K562 (cell line): ENCODE measurements around the gene MKNK1. TPM values are rescaled to one million over a fixed set of nuclear protein-coding genes. Genes with fewer than 3 reads are reported as not detected.

ENCODE experiments used
- CREM ChIP-seq: IDR thresholded peaks from 2 replicates; pipeline ENCODE4 v1.6.1; 2014; ENCODE audit warnings: antibody characterized with exemption, low read depth
- EGR1 ChIP-seq: fragments of 450-650 bp; conservative IDR thresholded peaks from 2 replicates; pipeline ENCODE4 v1.6.1; 2017; ENCODE audit warnings: mild to moderate bottlenecking
- ETS1 ChIP-seq: conservative IDR thresholded peaks from 2 replicates; pipeline ENCODE4 v1.6.1; 2011; ENCODE audit warnings: low read depth, mild to moderate bottlenecking, low read length; ENCODE audit not compliant: control insufficient read depth
- HMBOX1 ChIP-seq: sonication (generic); IDR thresholded peaks from 2 replicates; pipeline ENCODE4 v1.6.1; 2016
- L3MBTL2 ChIP-seq: fragments of 450-650 bp; IDR thresholded peaks from 2 replicates; pipeline ENCODE4 v1.6.1; 2016; ENCODE audit warnings: mild to moderate bottlenecking, moderate library complexity
- NFIX ChIP-seq: fragments of 250-450 bp; sonication (Bioruptor Pico); IDR thresholded peaks from 2 replicates; pipeline ENCODE4 v1.4.0; 2020; ENCODE audit warnings: low read depth, mild to moderate bottlenecking, moderate library complexity
- NRF1 ChIP-seq, 2 experiments: fragments of 450-650 bp; IDR thresholded peaks in 1 of 2; conservative IDR thresholded peaks in 1 of 2; 2 replicates each; pipeline ENCODE4 v1.6.1; 2014; ENCODE audit warnings: mild to moderate bottlenecking in 2 of 2
- POU5F1 ChIP-seq: fragments of 150-350 bp; IDR thresholded peaks from 2 replicates; pipeline ENCODE4 v1.6.1; 2014; ENCODE audit warnings: borderline replicate concordance, low read length, low read depth, mild to moderate bottlenecking; ENCODE audit not compliant: partially characterized antibody
- RB1 ChIP-seq: fragments of 450-650 bp; IDR thresholded peaks from 2 replicates; pipeline ENCODE4 v1.6.1; 2017; ENCODE audit warnings: low read depth, mild to moderate bottlenecking
- RBM14 ChIP-seq: fragments of 200-400 bp; formaldehyde crosslinking; IDR thresholded peaks from 2 replicates; pipeline ENCODE4 v1.6.1; 2018; ENCODE audit warnings: low read depth, mild to moderate bottlenecking, low read length, moderate library complexity, borderline replicate concordance; ENCODE audit not compliant: insufficient read depth
- TCF3 ChIP-seq: sonication (generic); formaldehyde crosslinking; IDR thresholded peaks from 2 replicates; pipeline ENCODE4 v1.4.0; 2020; ENCODE audit warnings: mild to moderate bottlenecking, missing genetic modification reagents
- YY1 ChIP-seq, 3 experiments: IDR thresholded peaks; 2 replicates each; pipeline ENCODE4 v1.6.1; 2011; ENCODE audit warnings: low read length in 2 of 3, mild to moderate bottlenecking in 2 of 3, moderate library complexity in 2 of 3, borderline replicate concordance in 1 of 3, control low read depth in 1 of 3, low read depth in 1 of 3; ENCODE audit not compliant: insufficient read depth in 3 of 3, insufficient replicate concordance in 2 of 3, control insufficient read depth in 1 of 3, insufficient read length in 1 of 3; ENCODE audit errors: extremely low read depth in 1 of 3
- ZKSCAN1 ChIP-seq: fragments of 150-350 bp; IDR thresholded peaks from 2 replicates; pipeline ENCODE4 v1.6.1; 2016; ENCODE audit warnings: low read depth, low read length
- ZNF232 ChIP-seq: sonication (generic); formaldehyde crosslinking; IDR thresholded peaks from 2 replicates; pipeline ENCODE4 v1.8.0; 2022; ENCODE audit warnings: mild to moderate bottlenecking, missing genetic modification reagents
- polyA plus RNA-seq, 8 experiments: library from polyadenylated mRNA; depleted of rRNA in 4 of 8; stranded (reverse) in 5 of 8; unstranded in 3 of 8; fragments of >200 nt; fragmentation: Nextera tagmentation in 2 of 8; fragmentation: Illumina TruSeq in 1 of 8; extraction: Ambion mirVana in 2 of 8; extraction: Trizol in 1 of 8; gene quantifications; 2 replicates each; pipeline versions ENCODE4 v1.2.1 to v1.2.3, GENCODE V29; 2011 to 2014; ENCODE audit warnings: inconsistent platforms in 1 of 8, missing spikeins in 1 of 8
- total RNA-seq, 7 experiments: library from RNA; depleted of rRNA in 6 of 7; stranded (reverse); fragments of >200 nt in 6 of 7; fragmentation: Illumina TruSeq in 2 of 7; extraction: Trizol in 2 of 7; gene quantifications; 2 replicates each; pipeline versions ENCODE4 v1.2.1 to v1.2.3, GENCODE V29; 2011 to 2021; ENCODE audit warnings: low replicate concordance in 1 of 7
- TF ChIP-seq, protein P1 (sequence below), 2 experiments: fragments of 450-650 bp; IDR thresholded peaks; 2 replicates each; pipeline ENCODE4 v1.6.1; 2016; ENCODE audit warnings: mild to moderate bottlenecking in 2 of 2, borderline replicate concordance in 1 of 2, low read depth in 1 of 2, moderate library complexity in 1 of 2

Gene MKNK1
- total and polyA plus RNA-seq, 9 of the 15 experiments (the other 6 are each of a cell fraction or from before 2014, with no cell fraction given): 27.7 to 51.3 (median 43.7) TPM

GRCh38 chr1:46616277-46617107 lies 12.4 kb upstream of the MKNK1 start, which contains the start of gene MOB3C (continued):
- no peak for TF ChIP-seq RBM14
- TF ChIP-seq EGR1: peak; percentile 95
- no peak for TF ChIP-seq POU5F1
- 0 out of 2 replicates have a peak, but pooled peaks have one; percentile 7 for TF ChIP-seq ZKSCAN1
- peak; percentile 65 to 70; a peak in 3 of 4 replicates for TF ChIP-seq NRF1 (conservative IDR thresholded peaks at IDR 0.05 in 1 of 2, IDR thresholded peaks at IDR 0.05 in 1 of 2)
- TF ChIP-seq NFIX (CRISPR knock-in tag): no peak
- 0 out of 2 replicates have a peak, but pooled peaks have one; percentile 1 for TF ChIP-seq TCF3
- TF ChIP-seq, protein P1, sequence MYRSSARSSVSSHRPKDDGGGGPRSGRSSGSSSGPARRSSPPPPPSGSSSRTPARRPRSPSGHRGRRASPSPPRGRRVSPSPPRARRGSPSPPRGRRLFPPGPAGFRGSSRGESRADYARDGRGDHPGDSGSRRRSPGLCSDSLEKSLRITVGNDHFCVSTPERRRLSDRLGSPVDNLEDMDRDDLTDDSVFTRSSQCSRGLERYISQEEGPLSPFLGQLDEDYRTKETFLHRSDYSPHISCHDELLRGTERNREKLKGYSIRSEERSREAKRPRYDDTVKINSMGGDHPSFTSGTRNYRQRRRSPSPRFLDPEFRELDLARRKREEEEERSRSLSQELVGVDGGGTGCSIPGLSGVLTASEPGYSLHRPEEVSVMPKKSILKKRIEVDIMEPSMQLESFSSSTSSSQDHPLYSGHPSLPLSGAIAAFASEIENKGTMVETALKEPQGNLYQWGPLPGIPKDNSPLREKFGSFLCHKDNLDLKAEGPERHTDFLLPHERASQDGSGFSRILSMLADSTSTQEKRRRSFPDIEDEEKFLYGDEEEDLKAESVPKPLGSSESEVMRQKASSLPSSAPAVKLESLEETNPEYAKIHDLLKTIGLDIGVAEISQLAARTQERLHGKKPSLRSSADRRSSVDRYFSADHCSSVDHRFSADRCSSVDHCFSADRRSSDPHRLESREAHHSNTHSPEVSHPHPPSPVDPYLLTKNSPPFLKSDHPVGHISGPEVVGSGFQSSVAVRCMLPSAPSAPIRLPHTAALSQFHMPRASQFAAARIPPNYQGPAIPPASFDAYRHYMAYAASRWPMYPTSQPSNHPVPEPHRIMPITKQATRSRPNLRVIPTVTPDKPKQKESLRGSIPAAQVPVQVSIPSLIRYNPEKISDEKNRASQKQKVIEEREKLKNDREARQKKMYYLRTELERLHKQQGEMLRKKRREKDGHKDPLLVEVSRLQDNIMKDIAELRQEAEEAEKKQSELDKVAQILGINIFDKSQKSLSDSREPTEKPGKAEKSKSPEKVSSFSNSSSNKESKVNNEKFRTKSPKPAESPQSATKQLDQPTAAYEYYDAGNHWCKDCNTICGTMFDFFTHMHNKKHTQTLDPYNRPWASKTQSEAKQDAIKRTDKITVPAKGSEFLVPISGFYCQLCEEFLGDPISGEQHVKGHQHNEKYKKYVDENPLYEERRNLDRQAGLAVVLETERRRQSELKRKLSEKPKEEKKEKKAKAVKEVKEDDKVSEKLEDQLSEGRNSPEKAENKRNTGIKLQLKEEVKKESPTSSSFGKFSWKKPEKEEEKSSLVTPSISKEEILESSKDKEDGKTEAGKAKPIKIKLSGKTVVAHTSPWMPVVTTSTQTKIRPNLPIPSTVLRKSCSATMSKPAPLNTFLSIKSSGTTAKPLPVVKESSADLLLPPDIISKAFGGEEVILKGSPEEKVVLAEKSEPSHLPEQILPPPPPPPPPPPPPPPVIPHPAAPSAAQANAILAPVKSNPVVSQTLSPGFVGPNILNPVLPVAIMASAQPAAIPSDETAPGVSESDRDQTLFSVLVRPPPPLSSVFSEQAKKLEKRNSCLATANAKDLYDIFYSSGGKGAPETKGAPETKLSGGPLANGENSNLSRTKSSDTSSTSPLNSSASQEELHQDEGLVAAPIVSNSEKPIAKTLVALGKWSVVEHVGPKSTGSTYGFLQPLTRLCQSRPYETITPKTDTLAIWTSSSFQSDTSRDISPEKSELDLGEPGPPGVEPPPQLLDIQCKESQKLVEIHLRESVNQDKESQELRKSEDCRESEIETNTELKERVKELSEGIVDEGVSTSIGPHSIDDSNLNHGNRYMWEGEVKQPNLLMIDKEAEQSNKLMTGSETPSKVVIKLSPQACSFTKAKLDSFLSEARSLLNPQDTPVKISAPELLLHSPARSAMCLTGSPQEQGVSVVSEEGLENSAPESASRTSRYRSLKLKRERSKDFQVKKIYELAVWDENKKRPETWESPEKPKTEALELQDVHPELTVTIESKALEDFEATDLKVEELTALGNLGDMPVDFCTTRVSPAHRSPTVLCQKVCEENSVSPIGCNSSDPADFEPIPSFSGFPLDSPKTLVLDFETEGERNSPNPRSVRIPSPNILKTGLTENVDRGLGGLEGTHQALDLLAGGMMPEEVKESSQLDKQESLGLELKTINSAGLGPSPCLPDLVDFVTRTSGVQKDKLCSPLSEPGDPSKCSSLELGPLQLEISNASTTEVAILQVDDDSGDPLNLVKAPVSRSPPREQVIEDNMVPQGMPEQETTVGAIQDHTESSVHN (IDR thresholded peaks at IDR 0.05; ENCODE audit: borderline replicate concordance in 1 of 2, low read depth in 1 of 2): no peak
- TF ChIP-seq HMBOX1: no peak
- TF ChIP-seq YY1 (IDR thresholded peaks at IDR 0.05; ENCODE audit: borderline replicate concordance in 1 of 3, control insufficient read depth in 1 of 3, extremely low read depth in 1 of 3, insufficient read depth in 3 of 3, insufficient read length in 1 of 3, insufficient replicate concordance in 2 of 3, low read depth in 1 of 3, low read length in 2 of 3): no peak
- peak; percentile 90 for TF ChIP-seq L3MBTL2
- no peak for TF ChIP-seq ZNF232 (CRISPR knock-in tag)
- peak; percentile 29; the same call in 1 of the 2 replicates for TF ChIP-seq CREM
- TF ChIP-seq RB1: peak; percentile 60; the same call in 1 of the 2 replicates
- peak; percentile 35; the same call in 1 of the 2 replicates for TF ChIP-seq ETS1
